ENCODE results near the gene IFI27L1.

GRCh38 chr14:94047581-94047980 is 33.5 kb upstream of the IFI27L1 start:
- no peak for TF ChIP-seq CTCF (IDR thresholded peaks at IDR 0.05)
- no peak for TF ChIP-seq EZH2 (IDR thresholded peaks at IDR 0.05; ENCODE audit: borderline replicate concordance, insufficient read depth, low read depth, low read length, poor library complexity, severe bottlenecking)

All from B cell (primary cell).